ENCODE measurements around the gene NUAK2. TPM values are rescaled to one million over a fixed set of nuclear protein-coding genes. Genes with fewer than 3 reads are reported as not detected.

The NUAK2 gene
- total and polyA plus RNA-seq, 4 donors = 4.2 to 14.1 (median 9.2) TPM

- no peak for DNase-seq
- no peak for ATAC-seq (ENCODE audit: insufficient read depth, low FRiP score)
- Histone ChIP-seq H3K4me3 (no peak overlapping the region), H3K9me3 (ENCODE audit: control insufficient read depth in 4 of 4, insufficient read depth in 3 of 4, low read length in 3 of 4) (no peaks in the 10 kb centered on the region), H3K36me3 (ENCODE audit: control insufficient read depth in 4 of 4, insufficient read depth in 4 of 4, low read length in 4 of 4) (no peaks in the 10 kb centered on the region), H3K4me1 (ENCODE audit: control insufficient read depth in 5 of 5, insufficient read depth in 5 of 5, low read length in 5 of 5) (peaks cover 0 to 30% (median 17%) of the 10 kb centered on the region in 5 donors), H3K27me3 (ENCODE audit: control insufficient read depth in 3 of 3, insufficient read depth in 3 of 3, low read length in 2 of 3) (no peaks in the 10 kb centered on the region), H3K27ac (ENCODE audit: low read depth in 1 of 2, low read length in 1 of 2) (no peak overlapping the region), H3K9ac (ENCODE audit: insufficient read depth in 1 of 2, low read length in 2 of 2) (no peak overlapping the region)
- TF ChIP-seq CTCF (IDR thresholded peaks at IDR 0.05; ENCODE audit: control extremely low read depth, extremely low read depth) = no peak
- WGBS, 2 donors = 75 to 87% methylated on average over 8 of the region's 8 CpGs
These were observed 62.8 kb downstream of the NUAK2 start for GRCh38 chr1:205258719-205259118.

- H3K27ac ChIP-seq (ENCODE audit: low read depth in 1 of 2, low read length in 1 of 2) = no peak overlapping the region
- TF ChIP-seq CTCF (IDR thresholded peaks at IDR 0.05; ENCODE audit: control extremely low read depth, extremely low read depth) = no peak
- no peaks in the 10 kb centered on the region for H3K9me3 ChIP-seq (ENCODE audit: control insufficient read depth in 4 of 4, insufficient read depth in 3 of 4, low read length in 3 of 4)
- peaks cover 0 to 30% (median 17%) of the 10 kb centered on the region in 5 donors for H3K4me1 ChIP-seq (ENCODE audit: control insufficient read depth in 5 of 5, insufficient read depth in 5 of 5, low read length in 5 of 5)
- H3K27me3 ChIP-seq (ENCODE audit: control insufficient read depth in 3 of 3, insufficient read depth in 3 of 3, low read length in 2 of 3) = no peaks in the 10 kb centered on the region
- WGBS, 2 donors = 67 to 72% methylated on average over 7 of the region's 7 CpGs
- H3K36me3 ChIP-seq (ENCODE audit: control insufficient read depth in 4 of 4, insufficient read depth in 4 of 4, low read length in 4 of 4) = no peaks in the 10 kb centered on the region
- DNase-seq (no peak), ATAC-seq (ENCODE audit: insufficient read depth, low FRiP score) (no peak)
- H3K9ac ChIP-seq (ENCODE audit: insufficient read depth in 1 of 2, low read length in 2 of 2) = no peak overlapping the region
- no peak overlapping the region for H3K4me3 ChIP-seq
These were observed 63.3 kb downstream of the NUAK2 start for GRCh38 chr1:205258261-205258691.

GRCh38 chr1:205257735-205258134 is 63.8 kb downstream of the NUAK2 start:
- H3K27me3 ChIP-seq (ENCODE audit: control insufficient read depth in 3 of 3, insufficient read depth in 3 of 3, low read length in 2 of 3) = no peaks in the 10 kb centered on the region
- H3K4me3 ChIP-seq = no peak overlapping the region
- H3K36me3 ChIP-seq (ENCODE audit: control insufficient read depth in 4 of 4, insufficient read depth in 4 of 4, low read length in 4 of 4) = no peaks in the 10 kb centered on the region
- no peaks in the 10 kb centered on the region for H3K9me3 ChIP-seq (ENCODE audit: control insufficient read depth in 4 of 4, insufficient read depth in 3 of 4, low read length in 3 of 4)
- peaks cover 0 to 27% (median 14%) of the 10 kb centered on the region in 5 donors for H3K4me1 ChIP-seq (ENCODE audit: control insufficient read depth in 5 of 5, insufficient read depth in 5 of 5, low read length in 5 of 5)
- no peak for TF ChIP-seq CTCF (IDR thresholded peaks at IDR 0.05; ENCODE audit: control extremely low read depth, extremely low read depth)
- 83 to 91% methylated on average over 2 of the region's 2 CpGs for WGBS, 2 donors
- no peak overlapping the region for H3K27ac ChIP-seq (ENCODE audit: low read depth in 1 of 2, low read length in 1 of 2)
- H3K9ac ChIP-seq (ENCODE audit: insufficient read depth in 1 of 2, low read length in 2 of 2) = no peak overlapping the region
- no peak for ATAC-seq (ENCODE audit: insufficient read depth, low FRiP score)
- no peak for DNase-seq
